ENCODE measurements around the gene PRDM8. TPM values are rescaled to one million over a fixed set of nuclear protein-coding genes. Genes with fewer than 3 reads are reported as not detected.

The PRDM8 gene
- total RNA-seq, 1 donor from 2014 or later = not detected

- H3K27me3 Mint-ChIP-seq (ENCODE audit: insufficient read depth, low read depth) = peaks cover 48% of the 10 kb centered on the region
- Histone ChIP-seq H2AFZ (replicated peaks) (no peak overlapping the region), H3K36me3 (no peaks in the 10 kb centered on the region), H4K20me1 (ENCODE audit: low read depth) (peaks cover 16% of the 10 kb centered on the region), H3K27ac (no peak overlapping the region), H3K9me3 (ENCODE audit: low read depth) (no peaks in the 10 kb centered on the region), H3K79me2 (ENCODE audit: low read depth) (no peaks in the 10 kb centered on the region), H3K4me2 (no peak overlapping the region), H3K4me1 (peaks cover 5% of the 10 kb centered on the region), H3K4me3 (no peak overlapping the region), H3F3A (ENCODE audit: low read depth) (peaks cover 8% of the 10 kb centered on the region), H3K27me3 (peaks cover 100% of the 10 kb centered on the region), H3K9ac (no peak overlapping the region)
- no peak overlapping the region for H3K4me3 Mint-ChIP-seq
- TF ChIP-seq CTCF (IDR thresholded peaks at IDR 0.05) (no peak), EZH2 (IDR thresholded peaks at IDR 0.05) (no peak), EZH2phosphoT487 (IDR thresholded peaks at IDR 0.05) (no peak)
- no peak for DNase-seq (ENCODE audit: low spot score)
- no peak overlapping the region for H3K27ac Mint-ChIP-seq
- H3K4me1 Mint-ChIP-seq = peaks cover 5% of the 10 kb centered on the region
- peaks cover 12% of the 10 kb centered on the region for H3K36me3 Mint-ChIP-seq
- H3K9me3 Mint-ChIP-seq = peaks cover 11% of the 10 kb centered on the region
Observed at GRCh38 chr4:80209340-80209701, 12.0 kb downstream of the PRDM8 start.

- no peak overlapping the region for H3K27ac ChIP-seq
- no peak overlapping the region for H2AFZ ChIP-seq (replicated peaks)
- peaks cover 37% of the 10 kb centered on the region for H3K27me3 Mint-ChIP-seq (ENCODE audit: insufficient read depth, low read depth)
- H3K9ac ChIP-seq = no peak overlapping the region
- H3K36me3 Mint-ChIP-seq = peaks cover 12% of the 10 kb centered on the region
- no peaks in the 10 kb centered on the region for H3K9me3 ChIP-seq (ENCODE audit: low read depth)
- DNase-seq (ENCODE audit: low spot score) = no peak
- H3K27ac Mint-ChIP-seq = no peak overlapping the region
- peaks cover 7% of the 10 kb centered on the region for H4K20me1 ChIP-seq (ENCODE audit: low read depth)
- H3K4me3 Mint-ChIP-seq = no peak overlapping the region
- H3K4me3 ChIP-seq = no peak overlapping the region
- H3F3A ChIP-seq (ENCODE audit: low read depth) = no peaks in the 10 kb centered on the region
- H3K27me3 ChIP-seq = peaks cover 99% of the 10 kb centered on the region
- no peak overlapping the region for H3K4me2 ChIP-seq
- H3K79me2 ChIP-seq (ENCODE audit: low read depth) = no peaks in the 10 kb centered on the region
- H3K9me3 Mint-ChIP-seq = peaks cover 11% of the 10 kb centered on the region
- no peaks in the 10 kb centered on the region for H3K36me3 ChIP-seq
- TF ChIP-seq CTCF (IDR thresholded peaks at IDR 0.05) = no peak
- TF ChIP-seq EZH2phosphoT487 (IDR thresholded peaks at IDR 0.05) = no peak
- TF ChIP-seq EZH2 (IDR thresholded peaks at IDR 0.05) = peak; percentile 39
- H3K4me1 Mint-ChIP-seq = peaks cover 5% of the 10 kb centered on the region
- no peaks in the 10 kb centered on the region for H3K4me1 ChIP-seq
Observed at GRCh38 chr4:80210549-80210948, 13.2 kb downstream of the PRDM8 start.

GRCh38 chr4:80213117-80213815, 16.0 kb downstream of the PRDM8 start:
- H3K4me3 Mint-ChIP-seq = no peak overlapping the region
- H3K27me3 ChIP-seq = peaks cover 99% of the 10 kb centered on the region
- no peak overlapping the region for H3K27ac Mint-ChIP-seq
- H3K36me3 ChIP-seq = no peaks in the 10 kb centered on the region
- TF ChIP-seq EZH2phosphoT487 (IDR thresholded peaks at IDR 0.05) (no peak), CTCF (IDR thresholded peaks at IDR 0.05) (no peak), EZH2 (IDR thresholded peaks at IDR 0.05) (no peak)
- no peaks in the 10 kb centered on the region for H3K4me1 Mint-ChIP-seq
- no peak overlapping the region for H3K27ac ChIP-seq
- H3K79me2 ChIP-seq (ENCODE audit: low read depth) = no peaks in the 10 kb centered on the region
- no peaks in the 10 kb centered on the region for H3K9me3 ChIP-seq (ENCODE audit: low read depth)
- no peaks in the 10 kb centered on the region for H4K20me1 ChIP-seq (ENCODE audit: low read depth)
- H3K4me2 ChIP-seq = no peak overlapping the region
- no peak for DNase-seq (ENCODE audit: low spot score)
- peaks cover 14% of the 10 kb centered on the region for H3K27me3 Mint-ChIP-seq (ENCODE audit: insufficient read depth, low read depth)
- H3K9me3 Mint-ChIP-seq = peaks cover under 1% of the 10 kb centered on the region
- no peak overlapping the region for H3K4me3 ChIP-seq
- H2AFZ ChIP-seq (replicated peaks) = no peak overlapping the region
- no peak overlapping the region for H3K9ac ChIP-seq
- no peaks in the 10 kb centered on the region for H3F3A ChIP-seq (ENCODE audit: low read depth)
- peaks cover 2% of the 10 kb centered on the region for H3K36me3 Mint-ChIP-seq
- no peaks in the 10 kb centered on the region for H3K4me1 ChIP-seq

Measured in neural progenitor cell (in vitro differentiated cells).